CD4-positive, CD25-positive, alpha-beta regulatory T cell (primary cell): ENCODE results near the gene PTCH1. TPM values are rescaled to one million over a fixed set of nuclear protein-coding genes. Genes with fewer than 3 reads are reported as not detected.

Source experiments
- ATAC-seq, 2 donors: fragments of 150-1000 bp; cut with Tn5 transposase; one replicate each; pipeline ENCODE4 v1.10.0; 2021; ENCODE audit warnings: low read depth in 2 of 2, moderate number of reproducible peaks in 2 of 2, moderate library complexity in 1 of 2
- DNase-seq, 3 donors: peaks; one replicate each; pipeline versions ENCODE4 v3.0.0 to v3.0.0-alpha.2; 2012 to 2022; ENCODE audit warnings: mixed read lengths in 1 of 3
- H3K27ac ChIP-seq: one replicate; pipeline ENCODE4 v1.7.0; 2013; ENCODE audit warnings: mild to moderate bottlenecking, low read length; ENCODE audit not compliant: insufficient read depth, poor library complexity, severe bottlenecking
- H3K27me3 ChIP-seq: one replicate; pipeline ENCODE4 v1.7.0; 2013; ENCODE audit warnings: low read length; ENCODE audit not compliant: control insufficient read depth, insufficient read depth
- H3K36me3 ChIP-seq: one replicate; pipeline ENCODE4 v1.7.0; 2013; ENCODE audit warnings: mild to moderate bottlenecking, low read length, moderate library complexity; ENCODE audit not compliant: control insufficient read depth, insufficient read depth
- H3K4me1 ChIP-seq: 2 replicates; pipeline ENCODE4 v1.7.0; 2013; ENCODE audit warnings: mild to moderate bottlenecking, low read length; ENCODE audit not compliant: insufficient read depth, control insufficient read depth, poor library complexity, severe bottlenecking
- H3K4me3 ChIP-seq: one replicate; pipeline ENCODE4 v1.7.0; 2013; ENCODE audit warnings: low read depth, mild to moderate bottlenecking, low read length, moderate library complexity
- H3K9me3 ChIP-seq, 2 experiments: 1 replicate in 1 of 2; 2 replicates in 1 of 2; pipeline ENCODE4 v1.7.0; 2013; ENCODE audit warnings: low read length in 2 of 2, mild to moderate bottlenecking in 1 of 2, moderate library complexity in 1 of 2; ENCODE audit not compliant: control insufficient read depth in 2 of 2
- H3K27ac Mint-ChIP-seq, 3 donors: one replicate each; pipeline ENCODE4 v1.8.0; 2020 to 2022; ENCODE audit warnings: mild to moderate bottlenecking in 3 of 3, mixed read lengths in 3 of 3, moderate library complexity in 2 of 3
- H3K27me3 Mint-ChIP-seq: one replicate; pipeline ENCODE4 v1.8.0; 2022; ENCODE audit warnings: mild to moderate bottlenecking, mixed read lengths
- H3K36me3 Mint-ChIP-seq: one replicate; pipeline ENCODE4 v1.8.0; 2020; ENCODE audit warnings: mixed read lengths
- H3K4me1 Mint-ChIP-seq, 4 donors: one replicate each; pipeline ENCODE4 v1.8.0; 2020 to 2022; ENCODE audit warnings: mixed read lengths in 4 of 4, mild to moderate bottlenecking in 1 of 4
- H3K4me3 Mint-ChIP-seq, 4 donors: one replicate each; pipeline ENCODE4 v1.8.0; 2020 to 2022; ENCODE audit warnings: mild to moderate bottlenecking in 4 of 4, mixed read lengths in 4 of 4, moderate library complexity in 3 of 4
- H3K9me3 Mint-ChIP-seq, 7 donors: one replicate each; pipeline ENCODE4 v1.8.0; 2020 to 2022; ENCODE audit warnings: mixed read lengths in 7 of 7, mild to moderate bottlenecking in 3 of 7, moderate library complexity in 2 of 7
- polyA plus RNA-seq, 4 donors: library from polyadenylated mRNA; unstranded; fragments of 300-500 nt; fragmentation: Illumina TruSeq; gene quantifications; one replicate each; pipeline ENCODE4 v1.2.3, GENCODE V29; 2021
- total RNA-seq: library from RNA; stranded (reverse); gene quantifications from one replicate; pipeline ENCODE4 v1.2.3, GENCODE V29; 2022

PTCH1 gene
- total and polyA plus RNA-seq, 5 donors from 2014 or later: 3.5 to 11.8 (median 8.1) TPM

- DNase-seq: no peak
- H3K4me3 ChIP-seq: no peak overlapping the region
- ATAC-seq: no peak
- no peak overlapping the region for H3K27ac ChIP-seq
- H3K4me1 Mint-ChIP-seq: peaks cover 0 to 6% (median 0%) of the 10 kb centered on the region in 4 donors
- peaks cover 6% of the 10 kb centered on the region for H3K36me3 ChIP-seq
- H3K27me3 ChIP-seq: no peaks in the 10 kb centered on the region
- no peaks in the 10 kb centered on the region for H3K9me3 Mint-ChIP-seq
- no peaks in the 10 kb centered on the region for H3K9me3 ChIP-seq
- peaks cover 18% of the 10 kb centered on the region for H3K36me3 Mint-ChIP-seq
- H3K27ac Mint-ChIP-seq: peak overlapping the region in 1 of 3 donors; percentile 62
- H3K27me3 Mint-ChIP-seq: no peaks in the 10 kb centered on the region
- H3K4me1 ChIP-seq: no peaks in the 10 kb centered on the region
- H3K4me3 Mint-ChIP-seq: no peak overlapping the region
Observed at GRCh38 chr9:95450171-95451064, 66.4 kb downstream of the PTCH1 start.

- H3K27ac Mint-ChIP-seq: no peak overlapping the region
- Histone ChIP-seq H3K27ac (no peak overlapping the region), H3K4me3 (no peak overlapping the region), H3K4me1 (no peaks in the 10 kb centered on the region), H3K9me3 (no peaks in the 10 kb centered on the region), H3K27me3 (no peaks in the 10 kb centered on the region), H3K36me3 (peaks cover 2% of the 10 kb centered on the region)
- H3K27me3 Mint-ChIP-seq: no peaks in the 10 kb centered on the region
- DNase-seq: no peak
- H3K9me3 Mint-ChIP-seq: no peaks in the 10 kb centered on the region
- ATAC-seq: no peak
- peaks cover 17% of the 10 kb centered on the region for H3K36me3 Mint-ChIP-seq
- no peak overlapping the region for H3K4me3 Mint-ChIP-seq
- peaks cover 0 to 7% (median 0%) of the 10 kb centered on the region in 4 donors for H3K4me1 Mint-ChIP-seq
Observed at GRCh38 chr9:95449016-95449415, 67.8 kb downstream of the PTCH1 start.

GRCh38 chr9:95447660-95448420 lies 68.9 kb downstream of the PTCH1 start:
- ATAC-seq (no peak), DNase-seq (no peak)
- Mint-ChIP-seq H3K4me1 (peaks cover 0 to 3% (median 0%) of the 10 kb centered on the region in 4 donors), H3K27ac (no peak overlapping the region), H3K4me3 (no peak overlapping the region), H3K27me3 (peaks cover 6% of the 10 kb centered on the region), H3K9me3 (no peaks in the 10 kb centered on the region), H3K36me3 (peaks cover 13% of the 10 kb centered on the region)
- no peaks in the 10 kb centered on the region for H3K27me3 ChIP-seq
- H3K27ac ChIP-seq: no peak overlapping the region
- H3K9me3 ChIP-seq: no peaks in the 10 kb centered on the region
- H3K4me3 ChIP-seq: no peak overlapping the region
- no peaks in the 10 kb centered on the region for H3K4me1 ChIP-seq
- H3K36me3 ChIP-seq: peaks cover 2% of the 10 kb centered on the region

GRCh38 chr9:95446984-95447383 lies 69.8 kb downstream of the PTCH1 start:
- Mint-ChIP-seq H3K9me3 (no peaks in the 10 kb centered on the region), H3K27ac (no peak overlapping the region), H3K27me3 (peaks cover 6% of the 10 kb centered on the region), H3K4me3 (no peak overlapping the region), H3K4me1 (peaks cover 0 to 3% (median 0%) of the 10 kb centered on the region in 4 donors), H3K36me3 (peaks cover 13% of the 10 kb centered on the region)
- H3K27me3 ChIP-seq: no peaks in the 10 kb centered on the region
- no peak overlapping the region for H3K27ac ChIP-seq
- ATAC-seq (no peak), DNase-seq (no peak)
- H3K4me3 ChIP-seq: no peak overlapping the region
- H3K9me3 ChIP-seq: no peaks in the 10 kb centered on the region
- no peaks in the 10 kb centered on the region for H3K4me1 ChIP-seq
- H3K36me3 ChIP-seq: no peaks in the 10 kb centered on the region

- no peak overlapping the region for H3K27ac Mint-ChIP-seq
- Histone ChIP-seq H3K4me1 (no peaks in the 10 kb centered on the region), H3K27me3 (no peaks in the 10 kb centered on the region), H3K4me3 (no peak overlapping the region), H3K9me3 (no peaks in the 10 kb centered on the region), H3K27ac (no peak overlapping the region), H3K36me3 (no peaks in the 10 kb centered on the region)
- no peak for DNase-seq
- no peak overlapping the region for H3K4me3 Mint-ChIP-seq
- H3K27me3 Mint-ChIP-seq: peaks cover 6% of the 10 kb centered on the region
- peaks cover 0 to 3% (median 0%) of the 10 kb centered on the region in 4 donors for H3K4me1 Mint-ChIP-seq
- peaks cover 13% of the 10 kb centered on the region for H3K36me3 Mint-ChIP-seq
- ATAC-seq: no peak
- no peaks in the 10 kb centered on the region for H3K9me3 Mint-ChIP-seq
Observed at GRCh38 chr9:95446259-95446658, 70.5 kb downstream of the PTCH1 start.

- DNase-seq (no peak), ATAC-seq (no peak)
- Histone ChIP-seq H3K36me3 (no peaks in the 10 kb centered on the region), H3K27me3 (no peaks in the 10 kb centered on the region), H3K27ac (no peak overlapping the region), H3K4me1 (no peaks in the 10 kb centered on the region), H3K4me3 (no peak overlapping the region), H3K9me3 (no peaks in the 10 kb centered on the region)
- Mint-ChIP-seq H3K36me3 (peaks cover 13% of the 10 kb centered on the region), H3K27ac (no peak overlapping the region), H3K9me3 (no peaks in the 10 kb centered on the region), H3K4me1 (peaks cover 0 to 3% (median 0%) of the 10 kb centered on the region in 4 donors), H3K27me3 (peaks cover 11% of the 10 kb centered on the region), H3K4me3 (no peak overlapping the region)
Observed at GRCh38 chr9:95444160-95444559, 72.6 kb downstream of the PTCH1 start.

GRCh38 chr9:95443301-95443700 lies 73.5 kb downstream of the PTCH1 start:
- DNase-seq: no peak
- no peaks in the 10 kb centered on the region for H3K9me3 ChIP-seq
- H3K4me3 Mint-ChIP-seq: no peak overlapping the region
- peaks cover 11% of the 10 kb centered on the region for H3K27me3 Mint-ChIP-seq
- H3K27ac ChIP-seq: no peak overlapping the region
- no peak overlapping the region for H3K27ac Mint-ChIP-seq
- ATAC-seq: no peak
- no peaks in the 10 kb centered on the region for H3K4me1 ChIP-seq
- H3K36me3 ChIP-seq: no peaks in the 10 kb centered on the region
- peaks cover 13% of the 10 kb centered on the region for H3K36me3 Mint-ChIP-seq
- H3K4me1 Mint-ChIP-seq: peaks cover 0 to 3% (median 0%) of the 10 kb centered on the region in 4 donors
- H3K9me3 Mint-ChIP-seq: no peaks in the 10 kb centered on the region
- H3K27me3 ChIP-seq: no peaks in the 10 kb centered on the region
- H3K4me3 ChIP-seq: no peak overlapping the region
